Thoracic aorta (tissue), 2 donors: ENCODE measurements around the gene PPP2R5C. TPM values are rescaled to one million over a fixed set of nuclear protein-coding genes. Genes with fewer than 3 reads are reported as not detected.

Experiments
- ATAC-seq: fragments of 150-250 bp; one replicate; pipeline ENCODE4 v1.8.0; 2017; ENCODE audit warnings: low read depth; ENCODE audit not compliant: insufficient number of reproducible peaks, low FRiP score
- DNase-seq: peaks from one replicate; pipeline ENCODE4 v3.0.0-alpha.2; 2020; ENCODE audit warnings: low spot score
- H3K27ac ChIP-seq, 2 donors: fragments of 200-600 bp; sonication (generic); 1 replicate in 1 of 2; 2 replicates in 1 of 2; pipeline ENCODE4 v1.5.1; 2016; ENCODE audit warnings: mild to moderate bottlenecking in 2 of 2, moderate library complexity in 2 of 2
- H3K27me3 ChIP-seq: fragments of 200-600 bp; sonication (generic); replicated peaks from 2 replicates; pipeline ENCODE4 v1.6.0; 2016; ENCODE audit warnings: mild to moderate bottlenecking; ENCODE audit not compliant: insufficient read depth
- H3K36me3 ChIP-seq: fragments of 200-600 bp; sonication (generic); one replicate; pipeline ENCODE4 v1.5.1; 2016
- H3K4me1 ChIP-seq, 2 donors: fragments of 200-600 bp; sonication (generic); 1 replicate in 1 of 2; 2 replicates in 1 of 2; pipeline versions ENCODE4 v1.5.1 to v1.6.0; 2016; ENCODE audit warnings: low read depth in 2 of 2, mild to moderate bottlenecking in 1 of 2; ENCODE audit not compliant: control insufficient read depth in 1 of 2
- H3K4me3 ChIP-seq: fragments of 200-600 bp; sonication (generic); 2 replicates; pipeline ENCODE4 v1.5.1; 2016; ENCODE audit warnings: mild to moderate bottlenecking
- H3K9me3 ChIP-seq: fragments of 200-600 bp; sonication (generic); 2 replicates; pipeline ENCODE4 v1.5.1; 2016
- total RNA-seq, 2 donors: library from RNA; depleted of rRNA; stranded (reverse); fragments of >200 nt; gene quantifications; one replicate each; pipeline versions ENCODE4 v1.1.0 to v1.2.3, GENCODE V29; 2016
- TF ChIP-seq, protein P1 (sequence below): fragments of 200-600 bp; sonication (generic); IDR thresholded peaks from one replicate; pipeline ENCODE4 v1.5.1; 2019; ENCODE audit warnings: antibody characterized with exemption

Gene PPP2R5C
- total RNA-seq, 2 donors from 2014 or later: 97.2 to 341 TPM

DNA sequence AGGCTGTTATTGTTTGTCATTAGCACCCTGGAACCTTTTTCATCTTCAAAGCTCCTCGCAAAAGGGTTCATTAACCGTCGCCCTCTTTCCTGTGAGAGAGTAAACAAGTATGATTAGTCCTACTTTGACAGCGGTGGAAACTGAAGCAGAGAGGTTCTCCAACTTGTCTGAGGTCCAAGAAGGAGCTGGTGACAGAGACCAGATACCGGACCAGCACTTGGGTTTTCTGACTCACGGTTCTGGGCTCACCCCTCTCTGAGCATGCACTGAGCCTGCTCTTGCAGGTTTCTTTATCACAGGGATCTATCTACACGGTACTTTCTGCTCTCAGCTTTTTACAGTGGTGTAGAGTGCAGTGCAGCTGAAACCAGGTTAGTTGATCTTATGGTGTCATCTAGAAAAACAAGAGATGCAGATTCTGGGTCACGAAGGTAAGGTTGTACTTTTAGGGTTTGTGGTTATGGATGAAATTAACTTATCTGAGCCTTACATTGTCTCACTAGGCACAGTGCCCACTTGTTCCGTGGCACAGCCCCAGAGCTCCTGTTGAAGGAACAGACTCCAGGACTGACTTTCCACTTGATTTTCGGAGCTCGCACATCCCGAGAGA lies 62.1 kb downstream of the PPP2R5C start:
- no peaks in the 10 kb centered on the region for H3K36me3 ChIP-seq
- peaks cover 15 to 32% of the 10 kb centered on the region in 2 donors for H3K4me1 ChIP-seq
- ATAC-seq: no peak
- H3K9me3 ChIP-seq: no peaks in the 10 kb centered on the region
- H3K4me3 ChIP-seq: peak overlapping the region; percentile 53
- no peaks in the 10 kb centered on the region for H3K27me3 ChIP-seq
- H3K27ac ChIP-seq: peak overlapping the region; percentile 11 to 79
- no peak for DNase-seq
- TF ChIP-seq, protein P1, sequence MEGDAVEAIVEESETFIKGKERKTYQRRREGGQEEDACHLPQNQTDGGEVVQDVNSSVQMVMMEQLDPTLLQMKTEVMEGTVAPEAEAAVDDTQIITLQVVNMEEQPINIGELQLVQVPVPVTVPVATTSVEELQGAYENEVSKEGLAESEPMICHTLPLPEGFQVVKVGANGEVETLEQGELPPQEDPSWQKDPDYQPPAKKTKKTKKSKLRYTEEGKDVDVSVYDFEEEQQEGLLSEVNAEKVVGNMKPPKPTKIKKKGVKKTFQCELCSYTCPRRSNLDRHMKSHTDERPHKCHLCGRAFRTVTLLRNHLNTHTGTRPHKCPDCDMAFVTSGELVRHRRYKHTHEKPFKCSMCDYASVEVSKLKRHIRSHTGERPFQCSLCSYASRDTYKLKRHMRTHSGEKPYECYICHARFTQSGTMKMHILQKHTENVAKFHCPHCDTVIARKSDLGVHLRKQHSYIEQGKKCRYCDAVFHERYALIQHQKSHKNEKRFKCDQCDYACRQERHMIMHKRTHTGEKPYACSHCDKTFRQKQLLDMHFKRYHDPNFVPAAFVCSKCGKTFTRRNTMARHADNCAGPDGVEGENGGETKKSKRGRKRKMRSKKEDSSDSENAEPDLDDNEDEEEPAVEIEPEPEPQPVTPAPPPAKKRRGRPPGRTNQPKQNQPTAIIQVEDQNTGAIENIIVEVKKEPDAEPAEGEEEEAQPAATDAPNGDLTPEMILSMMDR: no peak

DNA sequence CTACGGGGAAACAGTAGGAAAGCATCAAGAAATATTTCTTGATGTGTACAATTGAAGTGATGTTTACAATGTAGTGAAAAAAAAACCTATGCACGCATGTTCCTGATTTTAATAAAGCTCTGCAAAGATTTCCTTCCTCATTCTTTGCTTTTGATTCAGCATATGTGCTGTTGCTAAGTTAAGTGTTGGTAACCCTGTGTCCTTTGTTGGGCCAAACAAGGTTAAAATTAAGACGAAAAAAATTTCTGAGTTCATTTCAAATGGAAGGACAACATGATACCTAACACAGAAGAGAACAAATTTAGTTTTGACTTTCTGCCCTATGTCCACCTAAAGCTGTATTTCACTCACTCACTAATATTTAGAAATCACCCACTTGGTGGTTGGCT lies 62.8 kb downstream of the PPP2R5C start:
- Histone ChIP-seq H3K36me3 (no peaks in the 10 kb centered on the region), H3K27me3 (no peaks in the 10 kb centered on the region), H3K4me3 (peak overlapping the region; percentile 53), H3K9me3 (no peaks in the 10 kb centered on the region), H3K4me1 (peaks cover 15 to 38% of the 10 kb centered on the region in 2 donors), H3K27ac (peak overlapping the region; percentile 62 to 79)
- TF ChIP-seq, protein P1: no peak
- ATAC-seq (no peak), DNase-seq (no peak)

DNA sequence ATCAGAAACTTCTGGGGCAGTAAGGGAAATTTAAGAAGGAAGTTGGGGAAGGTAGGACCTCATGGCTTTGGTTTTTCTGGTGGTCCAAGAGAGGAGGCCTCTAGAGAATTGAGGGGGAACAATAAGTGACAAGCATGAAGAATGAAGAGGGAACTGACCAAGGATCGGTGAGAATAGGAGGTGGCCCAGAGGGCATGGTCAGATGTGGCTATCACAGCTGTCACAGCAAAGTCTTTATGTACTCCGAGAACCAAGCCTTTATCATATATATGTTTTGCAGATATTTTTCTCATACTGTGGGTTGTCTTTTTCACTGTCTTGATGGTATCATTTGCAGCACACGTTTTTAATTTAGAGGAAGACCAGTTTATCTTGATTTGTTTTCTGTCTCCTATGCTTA lies 64.3 kb downstream of the PPP2R5C start:
- Histone ChIP-seq H3K36me3 (no peaks in the 10 kb centered on the region), H3K9me3 (no peaks in the 10 kb centered on the region), H3K27ac (peak overlapping the region; percentile 32 to 34), H3K4me1 (peaks cover 15 to 38% of the 10 kb centered on the region in 2 donors), H3K4me3 (no peak overlapping the region), H3K27me3 (no peaks in the 10 kb centered on the region)
- ATAC-seq: no peak
- TF ChIP-seq, protein P1: no peak
- DNase-seq: no peak

DNA sequence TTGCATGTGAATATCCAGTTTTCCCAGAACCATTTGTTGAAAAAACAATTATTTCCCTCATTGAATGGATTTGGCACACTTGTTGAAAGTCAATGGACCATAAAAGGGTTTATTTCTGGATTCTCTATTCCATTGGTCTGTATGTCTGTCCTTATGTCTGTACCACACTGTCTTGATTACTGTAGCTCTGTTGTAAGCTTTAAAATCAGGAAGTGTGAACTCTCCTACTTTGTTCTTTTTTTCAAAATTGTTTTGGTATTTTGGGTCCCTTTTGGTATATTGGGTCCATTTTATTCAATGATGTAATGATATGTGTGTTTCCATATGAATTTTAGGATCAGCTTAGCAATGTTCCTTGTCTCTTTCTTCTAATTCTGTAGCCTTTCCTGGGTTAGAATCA lies 64.8 kb downstream of the PPP2R5C start:
- H3K9me3 ChIP-seq: no peaks in the 10 kb centered on the region
- H3K4me1 ChIP-seq: peaks cover 15 to 38% of the 10 kb centered on the region in 2 donors
- H3K27ac ChIP-seq: no peak overlapping the region
- TF ChIP-seq, protein P1: no peak
- DNase-seq (no peak), ATAC-seq (no peak)
- no peaks in the 10 kb centered on the region for H3K36me3 ChIP-seq
- no peak overlapping the region for H3K4me3 ChIP-seq
- H3K27me3 ChIP-seq: no peaks in the 10 kb centered on the region

DNA sequence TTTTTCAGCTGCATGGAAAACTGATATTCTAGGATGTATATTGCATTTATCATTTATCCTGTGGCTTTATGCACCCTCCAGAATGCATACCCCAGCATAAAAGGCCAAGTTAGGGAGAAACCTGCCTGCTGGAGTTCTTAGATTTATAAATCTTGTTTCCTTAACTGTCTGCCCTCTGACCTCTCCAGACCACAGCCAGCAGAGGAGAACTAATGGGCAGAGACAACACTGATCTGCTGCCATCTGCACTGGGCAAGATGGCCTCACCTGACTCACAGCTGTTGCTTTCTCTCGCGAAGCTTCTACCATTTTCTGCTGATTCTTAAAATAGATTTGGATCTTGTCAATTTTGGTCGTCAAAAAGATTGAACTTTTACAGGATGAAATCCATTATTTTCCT lies 65.8 kb downstream of the PPP2R5C start:
- Histone ChIP-seq H3K4me3 (no peak overlapping the region), H3K27ac (no peak overlapping the region), H3K27me3 (no peaks in the 10 kb centered on the region), H3K9me3 (no peaks in the 10 kb centered on the region), H3K4me1 (peaks cover 15 to 38% of the 10 kb centered on the region in 2 donors), H3K36me3 (no peaks in the 10 kb centered on the region)
- TF ChIP-seq, protein P1: no peak
- DNase-seq: no peak
- ATAC-seq: no peak
